ENCODE data around the gene MFN2. TPM values are rescaled to one million over a fixed set of nuclear protein-coding genes. Genes with fewer than 3 reads are reported as not detected.

MFN2 gene
- polyA plus RNA-seq, 1 donor from 2014 or later: 64.9 TPM

- peaks cover 6% of the 10 kb centered on the region for H3K36me3 ChIP-seq (ENCODE audit: insufficient read depth, low read length)
- H3K9ac ChIP-seq (ENCODE audit: low read length): no peak overlapping the region
Observed at GRCh38 chr1:11999236-11999635, 19.0 kb downstream of the MFN2 start.

DNA sequence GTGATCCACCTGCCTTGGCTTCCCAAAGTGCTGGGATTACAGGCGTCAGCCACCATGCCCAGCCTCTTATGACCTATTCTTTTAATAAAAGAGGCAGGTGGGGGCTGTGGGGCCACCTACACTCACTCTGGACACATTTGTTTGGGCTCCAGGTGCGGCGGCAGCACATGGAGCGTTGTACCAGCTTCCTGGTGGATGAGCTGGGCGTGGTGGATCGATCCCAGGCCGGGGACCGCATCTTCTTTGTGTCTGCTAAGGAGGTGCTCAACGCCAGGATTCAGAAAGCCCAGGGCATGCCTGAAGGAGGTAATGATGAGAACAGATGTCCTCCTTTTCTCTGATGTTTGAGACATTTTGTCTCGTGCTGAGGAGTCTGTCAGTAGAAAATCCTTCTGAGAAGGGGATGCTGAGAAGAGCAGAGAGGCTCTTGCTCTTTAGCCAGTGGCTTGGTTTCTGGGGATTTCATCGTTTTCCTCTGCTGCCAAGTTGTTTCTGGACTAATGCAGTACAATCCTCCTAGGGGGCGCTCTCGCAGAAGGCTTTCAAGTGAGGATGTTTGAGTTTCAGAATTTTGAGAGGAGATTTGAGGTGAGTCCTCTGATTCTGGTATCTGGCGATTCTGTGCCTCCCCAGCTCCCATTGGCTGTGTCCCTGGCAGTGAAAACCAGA, 21.1 kb downstream of the MFN2 start:
- no peaks in the 10 kb centered on the region for H3K9me3 ChIP-seq (ENCODE audit: low read length)
- H2AFZ ChIP-seq (ENCODE audit: low read depth, low read length): no peak overlapping the region
- no peaks in the 10 kb centered on the region for H4K20me1 ChIP-seq (ENCODE audit: insufficient read depth)
- H3K9ac ChIP-seq (ENCODE audit: low read length): no peak overlapping the region
- H3K79me2 ChIP-seq (replicated peaks; ENCODE audit: insufficient read depth, low read length): no peaks in the 10 kb centered on the region
- H3K27ac ChIP-seq (ENCODE audit: low read length): no peak overlapping the region
- H3K4me3 ChIP-seq (ENCODE audit: low read length): no peak overlapping the region
- no peak overlapping the region for H3K4me2 ChIP-seq (ENCODE audit: low read length)
- no peaks in the 10 kb centered on the region for H3K27me3 ChIP-seq (ENCODE audit: insufficient read depth, low read depth, low read length)
- TF ChIP-seq REST (IDR thresholded peaks at IDR 0.05; ENCODE audit: borderline replicate concordance) (no peak), POLR2AphosphoS5 (IDR thresholded peaks at IDR 0.05) (no peak), EP300 (conservative IDR thresholded peaks at IDR 0.05; ENCODE audit: poor library complexity, severe bottlenecking) (no peak), TAF1 (IDR thresholded peaks at IDR 0.05; ENCODE audit: low read depth) (no peak), RAD21 (conservative IDR thresholded peaks at IDR 0.05) (no peak), EZH2 (IDR thresholded peaks at IDR 0.05; ENCODE audit: borderline replicate concordance, insufficient read depth, low read length, poor library complexity, severe bottlenecking) (no peak), MXI1 (conservative IDR thresholded peaks at IDR 0.05; ENCODE audit: poor library complexity, severe bottlenecking) (no peak), SMC3 (conservative IDR thresholded peaks at IDR 0.05; ENCODE audit: poor library complexity) (no peak)
- TF ChIP-seq, protein P1, sequence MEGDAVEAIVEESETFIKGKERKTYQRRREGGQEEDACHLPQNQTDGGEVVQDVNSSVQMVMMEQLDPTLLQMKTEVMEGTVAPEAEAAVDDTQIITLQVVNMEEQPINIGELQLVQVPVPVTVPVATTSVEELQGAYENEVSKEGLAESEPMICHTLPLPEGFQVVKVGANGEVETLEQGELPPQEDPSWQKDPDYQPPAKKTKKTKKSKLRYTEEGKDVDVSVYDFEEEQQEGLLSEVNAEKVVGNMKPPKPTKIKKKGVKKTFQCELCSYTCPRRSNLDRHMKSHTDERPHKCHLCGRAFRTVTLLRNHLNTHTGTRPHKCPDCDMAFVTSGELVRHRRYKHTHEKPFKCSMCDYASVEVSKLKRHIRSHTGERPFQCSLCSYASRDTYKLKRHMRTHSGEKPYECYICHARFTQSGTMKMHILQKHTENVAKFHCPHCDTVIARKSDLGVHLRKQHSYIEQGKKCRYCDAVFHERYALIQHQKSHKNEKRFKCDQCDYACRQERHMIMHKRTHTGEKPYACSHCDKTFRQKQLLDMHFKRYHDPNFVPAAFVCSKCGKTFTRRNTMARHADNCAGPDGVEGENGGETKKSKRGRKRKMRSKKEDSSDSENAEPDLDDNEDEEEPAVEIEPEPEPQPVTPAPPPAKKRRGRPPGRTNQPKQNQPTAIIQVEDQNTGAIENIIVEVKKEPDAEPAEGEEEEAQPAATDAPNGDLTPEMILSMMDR (IDR thresholded peaks at IDR 0.05; ENCODE audit: poor library complexity, severe bottlenecking): peak; percentile 30
- H3K36me3 ChIP-seq (ENCODE audit: insufficient read depth, low read length): peaks cover 12% of the 10 kb centered on the region
- H3F3A ChIP-seq (ENCODE audit: insufficient read depth, low read length, poor library complexity, severe bottlenecking): no peaks in the 10 kb centered on the region
- H3K9me2 ChIP-seq (ENCODE audit: insufficient read depth, low read length): no peaks in the 10 kb centered on the region

More at GRCh38 chr1:11999236-11999635, 19.0 kb downstream of the MFN2 start:
- TF ChIP-seq REST (IDR thresholded peaks at IDR 0.05; ENCODE audit: borderline replicate concordance): no peak
- TF ChIP-seq EZH2 (IDR thresholded peaks at IDR 0.05; ENCODE audit: borderline replicate concordance, insufficient read depth, low read length, poor library complexity, severe bottlenecking): no peak
- no peak for TF ChIP-seq RAD21 (conservative IDR thresholded peaks at IDR 0.05)
- Histone ChIP-seq H4K20me1 (ENCODE audit: insufficient read depth) (no peaks in the 10 kb centered on the region), H3K27ac (ENCODE audit: low read length) (no peak overlapping the region), H3K27me3 (ENCODE audit: insufficient read depth, low read depth, low read length) (no peaks in the 10 kb centered on the region), H3K9me2 (ENCODE audit: insufficient read depth, low read length) (no peaks in the 10 kb centered on the region), H2AFZ (ENCODE audit: low read depth, low read length) (no peak overlapping the region), H3K79me2 (replicated peaks; ENCODE audit: insufficient read depth, low read length) (no peaks in the 10 kb centered on the region), H3K9me3 (ENCODE audit: low read length) (no peaks in the 10 kb centered on the region), H3K4me3 (ENCODE audit: low read length) (no peak overlapping the region), H3F3A (ENCODE audit: insufficient read depth, low read length, poor library complexity, severe bottlenecking) (no peaks in the 10 kb centered on the region), H3K4me2 (ENCODE audit: low read length) (no peak overlapping the region)

All from neural cell (in vitro differentiated cells).